GM10248 (cell line): ENCODE results near the gene AOPEP.

Experiments
- CTCF ChIA-PET: fragments of 300-600 bp; sonication (Branson Sonifier 250); formaldehyde crosslinking; extraction: SDS; loops from one replicate; lab custom pipeline; 2021; ENCODE audit warnings: antibody characterized with exemption; lab: Yijun Ruan, JAX
- POLR2A ChIA-PET: fragments of 350-650 bp; sonication (Branson Sonifier 250); formaldehyde crosslinking; extraction: SDS; loops from one replicate; lab custom pipeline; 2020; ENCODE audit warnings: antibody characterized with exemption; lab: Yijun Ruan, JAX
- DNase-seq: peaks from one replicate; pipeline ENCODE4 v3.0.0; 2012; ENCODE audit errors: extremely low spot score
- CTCF ChIP-seq: IDR thresholded peaks from 2 replicates; pipeline ENCODE4 v1.5.1; 2012; ENCODE audit warnings: mild to moderate bottlenecking, low read depth; ENCODE audit errors: extremely low read depth, missing control alignments, control extremely low read depth

The AOPEP gene

DNA sequence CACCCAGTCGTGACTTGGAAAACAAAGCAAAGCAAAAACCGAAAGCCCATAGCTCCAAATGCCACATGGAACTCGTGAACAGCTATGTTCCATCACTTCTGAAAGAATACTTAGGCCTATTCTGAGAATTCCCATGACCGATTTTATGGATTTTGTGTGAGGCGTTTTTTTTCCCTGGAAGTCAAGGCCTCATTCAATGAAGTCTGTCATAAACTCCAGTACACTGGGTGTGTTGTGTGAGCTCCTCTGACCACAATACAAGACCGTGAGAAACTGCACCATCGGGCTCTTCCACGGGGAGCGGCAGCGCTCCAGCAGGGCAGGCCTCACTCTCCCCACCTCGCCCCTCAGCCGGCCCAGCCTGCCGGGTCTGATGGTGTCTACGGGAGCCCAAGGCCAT, 381.5 kb downstream of the AOPEP start:
- DNase-seq = no peak
- POLR2A ChIA-PET = no interaction called here
- CTCF ChIA-PET = interaction anchor here (1.0 to 7.8 kb wide), 2 partner anchors 21 to 426 kb away, joined by 4 to 74 read pairs; no protein-coding TSS in a partner anchor
- TF ChIP-seq CTCF = no peak

- DNase-seq = no peak
- TF ChIP-seq CTCF = no peak
- ChIA-PET POLR2A (no interaction called here), CTCF (interaction anchor here (2.1 to 7.8 kb wide), 2 partner anchors 11 to 20 kb away, joined by 6 to 74 read pairs; no protein-coding TSS in a partner anchor)
Observed at GRCh38 chr9:95108777-95109176, 382.3 kb downstream of the AOPEP start.

DNA sequence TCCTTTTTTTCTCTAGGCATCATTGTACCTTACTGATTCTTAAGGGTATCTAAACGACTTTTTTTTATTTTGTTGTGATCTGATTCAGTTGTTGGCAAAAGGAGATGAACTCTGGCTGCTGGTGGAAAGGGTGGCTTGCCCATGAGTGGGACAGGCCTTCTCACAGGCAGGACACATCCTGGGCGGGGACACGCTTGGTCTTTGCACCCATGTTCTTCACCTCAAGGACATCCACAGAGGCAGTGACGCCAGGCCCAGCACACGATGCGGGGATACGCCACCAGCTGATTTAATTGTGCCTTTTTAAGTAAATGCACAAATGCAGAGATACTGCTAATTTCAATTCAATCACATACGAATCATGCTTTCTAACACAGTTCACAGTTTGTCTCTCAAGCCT, 383.0 kb downstream of the AOPEP start:
- DNase-seq = no peak
- CTCF ChIA-PET = interaction anchor here (1.0 to 7.8 kb wide), 3 partner anchors 9 to 20 kb away, joined by 3 to 74 read pairs (median 6); no protein-coding TSS in a partner anchor
- TF ChIP-seq CTCF = no peak
- POLR2A ChIA-PET = no interaction called here

DNA sequence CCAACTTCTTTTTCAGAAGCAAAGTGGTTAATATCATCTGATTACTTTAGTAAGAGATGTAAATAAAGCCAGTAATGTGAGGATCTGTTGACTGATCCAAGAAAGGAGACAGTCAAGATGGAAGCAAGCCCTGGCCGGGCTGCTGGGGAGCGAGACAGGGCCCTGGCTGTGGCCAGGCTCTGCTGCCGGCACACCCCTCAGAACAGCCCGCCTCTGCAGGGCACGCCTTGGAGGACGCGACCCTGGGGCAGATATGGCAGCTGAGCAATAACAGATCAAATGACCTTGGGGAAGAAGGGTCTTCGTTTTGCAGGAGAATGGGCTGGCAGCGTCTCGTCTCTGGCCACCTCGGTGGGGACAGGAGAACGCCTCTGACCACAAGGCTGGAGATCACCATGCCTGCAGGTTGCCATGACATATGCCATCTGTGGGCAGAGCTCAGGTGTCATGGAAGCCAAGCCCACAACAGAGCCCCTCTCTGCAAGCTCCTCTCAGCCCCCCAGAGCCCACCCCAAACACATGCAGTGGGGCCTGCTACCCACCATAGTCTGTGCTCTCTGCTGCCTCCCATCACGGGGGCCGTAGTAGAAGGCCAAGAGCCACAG, 384.5 kb downstream of the AOPEP start:
- no peak for TF ChIP-seq CTCF
- CTCF ChIA-PET = interaction anchor here (1.8 to 7.8 kb wide), 3 partner anchors 8 to 57 kb away, joined by 4 to 74 read pairs (median 6); no protein-coding TSS in a partner anchor
- POLR2A ChIA-PET = no interaction called here
- no peak for DNase-seq

DNA sequence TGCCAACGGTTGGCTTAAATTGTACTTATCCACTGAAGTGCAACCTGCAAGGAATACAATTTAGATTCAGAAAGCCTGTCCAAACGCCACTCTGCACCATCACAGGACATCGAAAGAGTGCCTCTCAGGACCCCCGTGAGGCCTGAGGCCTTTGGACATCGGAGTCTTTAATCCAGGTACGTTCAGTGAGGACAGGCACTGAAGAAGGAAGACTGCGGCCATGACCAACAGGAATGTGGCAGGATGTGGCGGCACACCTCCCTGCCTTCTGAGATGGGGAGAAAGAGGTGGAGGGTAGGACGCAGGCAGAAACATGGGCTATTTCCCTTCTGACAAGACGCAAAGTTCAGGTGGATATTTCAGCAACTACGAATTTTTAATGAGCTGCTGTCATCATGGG, 385.2 kb downstream of the AOPEP start:
- CTCF ChIA-PET = interaction anchor here (1.2 to 7.8 kb wide), 3 partner anchors 11 to 57 kb away, joined by 3 to 74 read pairs (median 4); no protein-coding TSS in a partner anchor
- POLR2A ChIA-PET = no interaction called here
- DNase-seq = no peak
- TF ChIP-seq CTCF = no peak

- TF ChIP-seq CTCF = no peak
- no peak for DNase-seq
- CTCF ChIA-PET = interaction anchor here (1.2 to 7.8 kb wide), 3 partner anchors 10 to 56 kb away, joined by 3 to 74 read pairs (median 4); no protein-coding TSS in a partner anchor
- POLR2A ChIA-PET = no interaction called here
Observed at GRCh38 chr9:95112436-95113280, 386.2 kb downstream of the AOPEP start.
